Activated CD4-positive, CD25-positive, alpha-beta regulatory T cell treated with anti-CD3 and anti-CD28 coated beads, Interleukin-2, amount 50 U/mL, for 72 hours (primary cell): ENCODE data around the gene MPV17L2.

Experiments used
- DNase-seq: peaks from one replicate; pipeline ENCODE4 v3.0.0; 2021

The MPV17L2 gene

DNA sequence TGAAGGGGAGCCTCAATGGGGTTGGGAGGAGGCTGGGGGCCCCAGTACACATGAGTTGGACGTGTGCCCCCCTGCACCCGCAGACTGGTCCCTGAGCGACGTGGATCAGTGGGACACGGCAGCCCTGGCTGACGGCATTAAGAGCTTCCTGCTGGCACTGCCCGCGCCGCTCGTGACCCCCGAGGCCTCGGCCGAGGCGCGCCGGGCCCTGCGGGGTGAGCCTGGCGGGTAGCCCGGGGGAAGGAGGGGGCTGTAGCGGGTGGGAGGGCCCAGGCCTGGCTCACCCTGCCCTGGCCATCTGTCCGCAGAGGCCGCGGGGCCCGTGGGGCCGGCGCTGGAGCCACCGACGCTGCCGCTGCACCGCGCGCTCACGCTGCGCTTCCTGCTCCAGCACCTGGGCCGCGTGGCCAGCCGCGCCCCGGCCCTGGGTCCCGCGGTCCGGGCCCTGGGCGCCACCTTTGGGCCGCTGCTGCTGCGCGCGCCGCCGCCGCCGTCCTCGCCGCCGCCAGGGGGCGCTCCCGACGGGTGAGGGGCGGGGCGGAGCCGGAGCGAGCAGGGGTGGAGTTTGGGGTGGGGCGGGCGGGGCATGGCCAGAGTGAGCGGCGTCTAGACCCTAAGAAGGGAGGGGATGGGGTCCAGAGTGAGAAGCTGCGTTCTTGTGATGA is 31.9 kb upstream of the MPV17L2 start:
- DNase-seq: peak; percentile 90

DNA sequence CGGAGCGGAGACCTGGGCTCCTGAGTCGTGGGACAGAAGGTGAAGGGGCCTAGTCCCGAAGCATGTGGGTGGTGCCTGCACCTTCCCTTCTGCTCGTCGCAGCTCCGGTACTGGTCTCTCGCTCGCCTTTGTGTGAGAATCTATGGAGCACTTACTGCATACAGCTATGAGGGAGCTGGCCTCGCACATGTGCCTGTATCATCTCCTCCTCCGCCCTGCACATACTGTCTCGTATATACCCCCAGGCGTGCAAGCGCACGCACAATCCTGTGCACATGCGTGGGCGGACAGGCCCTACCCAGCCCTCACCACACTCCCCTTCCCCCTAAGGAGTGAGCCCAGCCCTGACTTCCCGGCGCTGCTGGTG is 31.4 kb upstream of the MPV17L2 start:
- no peak for DNase-seq

DNA sequence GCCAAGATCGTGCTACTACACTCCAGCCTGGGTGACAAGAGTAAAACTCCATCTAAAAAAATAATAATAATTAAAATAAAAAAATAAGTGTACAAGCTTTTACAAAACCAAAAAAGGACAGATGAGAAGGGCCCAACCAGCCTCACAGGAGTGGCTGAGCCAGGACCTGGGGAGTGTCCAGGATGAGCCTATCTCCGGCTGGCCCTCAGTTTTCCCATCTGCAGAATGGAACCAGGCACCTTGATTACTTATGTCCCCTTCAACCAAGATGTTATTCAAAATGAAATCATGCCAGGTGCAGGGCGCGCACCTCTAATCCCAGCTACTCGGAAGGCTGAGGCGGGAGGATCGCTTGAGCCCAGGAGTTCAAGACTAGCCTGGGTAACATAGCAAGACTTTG is 28.9 kb upstream of the MPV17L2 start:
- DNase-seq: no peak

DNA sequence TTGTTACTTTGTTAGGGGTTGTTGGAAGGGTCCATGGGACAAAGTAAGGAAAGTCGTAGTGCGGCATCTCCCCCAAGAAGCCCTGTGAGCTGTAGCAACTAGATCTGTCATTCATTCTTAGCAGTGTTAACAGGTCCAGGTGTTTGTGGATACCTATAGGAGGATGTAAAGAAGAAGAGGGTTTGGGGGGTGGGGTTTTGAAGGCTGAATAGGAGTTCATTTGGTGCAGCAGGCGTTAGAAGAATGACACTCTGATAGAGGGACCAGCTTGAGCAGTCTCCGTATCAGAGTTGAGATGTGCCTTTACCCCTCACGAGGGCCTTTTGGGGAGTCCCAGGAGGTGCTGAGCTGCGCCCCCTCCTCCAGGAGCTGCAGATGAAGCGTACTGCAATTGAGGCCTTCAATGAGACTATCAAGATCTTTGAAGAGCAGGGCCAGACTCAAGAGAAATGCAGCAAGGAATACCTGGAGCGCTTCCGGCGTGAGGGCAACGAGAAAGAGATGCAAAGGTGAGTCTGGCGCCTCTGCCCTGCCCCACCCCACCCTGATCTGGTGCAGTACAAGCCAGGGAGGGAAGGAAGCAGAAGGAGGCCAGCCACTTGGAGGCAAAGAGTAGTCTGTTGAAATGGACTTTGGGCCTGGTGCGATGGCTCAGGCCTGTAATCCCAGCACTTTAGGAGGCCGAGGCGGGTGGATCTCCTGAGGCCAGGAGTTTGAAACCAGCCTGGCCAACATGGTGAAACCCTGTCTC is 27.0 kb upstream of the MPV17L2 start:
- no peak for DNase-seq

DNA sequence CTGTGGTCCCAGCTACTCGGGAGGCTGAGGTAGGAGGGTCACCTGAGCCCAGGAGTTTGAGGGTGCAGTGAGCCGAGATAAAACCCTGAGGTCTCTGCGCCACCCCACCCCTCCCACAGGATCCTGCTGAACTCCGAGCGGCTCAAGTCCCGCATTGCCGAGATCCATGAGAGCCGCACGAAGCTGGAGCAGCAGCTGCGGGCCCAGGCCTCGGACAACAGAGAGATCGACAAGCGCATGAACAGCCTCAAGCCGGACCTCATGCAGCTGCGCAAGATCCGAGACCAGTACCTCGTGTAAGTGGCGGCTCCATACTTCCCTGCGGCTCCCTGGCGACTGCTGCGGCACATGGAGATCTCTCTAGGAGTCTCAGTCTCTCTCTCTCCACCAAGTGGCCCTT is 26.0 kb upstream of the MPV17L2 start:
- DNase-seq: no peak

DNA sequence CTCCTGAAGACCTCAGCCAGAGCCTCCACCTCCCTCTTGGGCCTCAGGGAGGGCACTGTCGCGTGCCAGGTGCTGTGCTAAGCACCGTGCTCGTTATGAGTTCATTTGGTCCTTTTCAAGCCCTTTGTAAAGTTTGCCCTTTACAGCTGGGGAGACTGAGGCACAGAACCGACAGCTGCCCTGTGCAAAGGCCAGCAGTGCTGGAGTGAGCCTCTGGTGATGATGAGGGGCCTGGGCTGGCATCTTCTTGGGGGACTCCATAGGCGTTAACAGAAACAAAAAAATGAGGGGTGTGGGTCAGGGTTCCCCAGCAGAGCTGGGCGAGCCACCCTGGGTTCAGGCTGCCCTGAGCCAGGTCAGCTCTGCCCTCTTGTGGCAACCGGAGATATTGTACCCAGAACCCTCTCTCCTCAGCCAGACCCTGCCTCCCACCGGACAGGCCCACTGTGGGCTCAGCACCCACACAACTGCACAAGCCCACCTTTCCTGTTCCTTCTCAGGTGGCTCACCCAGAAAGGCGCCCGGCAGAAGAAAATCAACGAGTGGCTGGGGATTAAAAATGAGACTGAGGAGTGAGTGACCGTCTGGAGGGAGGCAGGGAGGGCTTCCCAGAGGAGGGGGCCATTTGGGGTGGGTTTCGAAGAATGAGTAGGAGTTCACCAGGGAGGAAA is 24.9 kb upstream of the MPV17L2 start:
- DNase-seq: peak; percentile 62

DNA sequence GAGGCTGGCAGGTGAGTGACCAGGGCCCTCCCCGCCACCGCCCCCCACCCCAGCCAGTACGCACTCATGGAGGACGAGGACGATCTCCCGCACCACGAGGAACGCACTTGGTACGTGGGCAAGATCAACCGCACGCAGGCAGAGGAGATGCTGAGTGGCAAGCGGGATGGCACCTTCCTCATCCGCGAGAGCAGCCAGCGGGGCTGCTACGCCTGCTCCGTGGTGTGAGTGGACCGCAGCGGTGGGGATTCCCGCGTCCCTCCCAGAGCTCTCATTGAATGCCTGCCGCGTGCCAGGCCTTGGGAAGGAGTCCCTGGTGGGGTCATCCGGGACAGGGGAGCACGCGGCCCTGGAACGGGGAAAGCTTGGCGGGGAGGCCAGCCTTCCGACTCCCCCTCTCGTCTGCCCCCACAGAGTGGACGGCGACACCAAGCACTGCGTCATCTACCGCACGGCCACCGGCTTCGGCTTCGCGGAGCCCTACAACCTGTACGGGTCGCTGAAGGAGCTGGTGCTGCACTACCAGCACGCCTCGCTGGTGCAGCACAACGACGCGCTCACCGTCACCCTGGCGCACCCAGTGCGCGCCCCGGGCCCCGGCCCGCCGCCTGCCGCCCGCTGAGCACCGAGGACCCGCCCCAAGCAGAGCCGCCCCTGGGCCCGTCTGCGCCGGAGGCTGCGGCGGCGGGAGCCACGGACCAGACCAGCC is 24.2 kb upstream of the MPV17L2 start:
- no peak for DNase-seq

DNA sequence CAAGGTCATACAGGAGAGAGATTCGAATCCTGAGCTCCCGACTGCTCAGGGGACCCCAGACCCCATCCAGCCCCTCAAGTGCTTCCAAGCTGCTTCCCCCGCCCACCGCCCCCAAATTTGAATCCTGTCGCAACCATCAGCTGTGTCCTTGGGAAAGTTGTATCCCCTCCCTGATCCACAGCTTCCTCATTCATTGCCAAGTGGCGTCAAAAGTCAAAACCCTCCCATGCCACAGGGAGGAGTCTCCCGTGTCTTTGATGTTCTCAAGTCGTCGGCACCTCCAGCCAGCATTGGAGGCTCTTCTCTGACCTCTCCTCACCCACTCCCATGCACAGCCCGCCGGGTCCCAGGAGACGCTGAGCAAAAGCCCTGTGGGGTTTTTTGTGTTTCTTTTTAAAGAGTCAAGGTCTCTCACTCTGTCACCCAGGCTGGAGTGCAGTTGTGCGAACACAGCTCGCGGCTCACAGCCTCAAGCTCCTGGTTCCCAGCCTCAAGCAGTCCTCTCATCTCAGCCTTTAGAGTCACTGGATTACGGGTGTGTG is 22.2 kb upstream of the MPV17L2 start:
- DNase-seq: no peak

DNA sequence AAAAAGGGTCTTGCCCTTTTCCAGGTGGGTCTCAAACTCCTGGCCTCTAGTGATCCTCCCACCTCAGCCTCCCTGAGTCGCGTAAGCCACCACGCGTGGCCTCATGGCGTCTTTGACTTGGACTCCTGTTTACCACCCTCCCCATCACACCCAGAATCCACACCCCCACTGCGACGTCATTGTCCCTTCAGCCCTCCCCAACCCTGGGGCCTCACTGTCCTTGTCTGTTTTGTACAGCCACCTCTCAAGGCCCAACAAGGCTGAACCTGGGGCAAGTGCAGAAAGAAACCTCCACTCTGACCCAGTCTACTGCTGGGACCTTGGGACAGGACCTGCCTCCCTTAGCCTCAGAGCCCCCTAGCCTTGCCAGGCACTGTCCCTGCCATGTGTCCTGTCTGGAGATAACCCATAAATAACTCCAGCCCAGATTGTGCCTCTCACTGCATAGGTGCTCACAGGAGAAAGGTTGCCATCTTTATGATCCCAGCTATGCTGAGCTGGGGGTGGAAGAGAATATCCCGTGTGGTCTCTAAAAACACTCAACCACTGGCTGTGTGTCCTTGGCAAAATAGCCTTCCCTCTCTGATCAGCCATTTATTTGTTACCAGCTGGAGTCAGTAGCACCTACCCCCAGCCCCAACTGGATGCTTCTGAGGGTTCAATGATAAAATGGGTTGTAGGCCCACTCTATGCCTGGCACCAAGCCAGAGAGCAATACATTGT is 21.3 kb upstream of the MPV17L2 start:
- DNase-seq: no peak

DNA sequence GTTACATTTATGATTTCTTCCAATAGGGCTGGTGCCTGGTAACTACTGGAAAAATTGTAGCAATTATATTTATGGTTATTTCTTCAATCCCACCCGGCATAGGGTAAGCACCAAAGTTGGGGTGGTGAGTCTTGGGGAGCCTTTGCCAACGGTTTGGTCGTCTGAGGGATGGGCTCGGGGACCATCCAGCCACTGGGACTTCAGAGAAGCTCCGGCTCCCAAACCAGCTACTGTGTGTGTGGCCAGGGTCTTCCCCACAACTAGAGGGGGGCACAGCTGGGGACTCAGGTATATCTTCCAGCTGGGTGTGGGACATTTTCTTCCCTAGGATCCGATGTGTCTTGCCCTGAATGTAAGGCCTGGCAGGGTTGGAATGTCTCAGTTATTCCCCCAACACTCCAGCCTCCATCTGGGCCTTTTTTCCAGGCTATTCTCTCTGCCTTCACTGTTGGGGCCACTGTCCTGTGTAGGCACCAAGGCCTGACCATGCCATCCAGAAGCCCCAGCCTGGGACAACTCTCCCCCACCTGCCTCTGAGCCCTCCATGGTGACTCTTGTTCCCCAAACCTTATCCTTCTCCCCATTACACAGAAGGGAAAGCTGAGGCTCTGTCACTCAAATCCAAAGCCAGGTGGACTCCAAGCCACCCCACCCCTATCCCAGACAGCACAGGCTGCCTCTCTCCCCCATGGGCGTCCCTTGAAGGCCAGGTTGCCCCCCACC is 20.5 kb upstream of the MPV17L2 start:
- DNase-seq: no peak

DNA sequence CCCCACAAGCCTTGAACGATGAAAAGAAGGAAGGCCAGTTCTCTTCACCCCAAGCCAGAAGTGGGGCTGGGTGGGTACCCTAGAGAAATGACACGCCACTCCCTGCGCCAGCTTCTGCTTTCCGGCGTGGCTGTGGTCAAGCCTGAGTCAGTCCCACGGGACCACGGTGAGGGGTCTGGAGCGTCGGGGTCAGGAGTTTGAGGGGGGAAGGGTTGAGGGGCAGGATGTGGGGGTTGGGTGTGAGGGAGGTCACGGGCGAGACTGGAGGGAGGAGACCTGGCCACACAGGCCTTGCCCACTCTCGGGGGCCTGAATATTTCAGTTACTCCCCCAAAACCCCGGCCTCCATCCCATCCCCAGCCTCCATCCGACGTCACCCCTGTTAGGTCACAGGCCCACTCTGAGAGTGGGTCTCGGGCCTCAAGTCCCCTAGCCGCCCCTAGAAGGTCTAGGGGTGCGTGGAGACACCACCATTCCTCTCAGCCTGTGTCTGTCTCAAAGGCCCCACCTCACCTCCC is 19.9 kb upstream of the MPV17L2 start:
- DNase-seq: no peak

DNA sequence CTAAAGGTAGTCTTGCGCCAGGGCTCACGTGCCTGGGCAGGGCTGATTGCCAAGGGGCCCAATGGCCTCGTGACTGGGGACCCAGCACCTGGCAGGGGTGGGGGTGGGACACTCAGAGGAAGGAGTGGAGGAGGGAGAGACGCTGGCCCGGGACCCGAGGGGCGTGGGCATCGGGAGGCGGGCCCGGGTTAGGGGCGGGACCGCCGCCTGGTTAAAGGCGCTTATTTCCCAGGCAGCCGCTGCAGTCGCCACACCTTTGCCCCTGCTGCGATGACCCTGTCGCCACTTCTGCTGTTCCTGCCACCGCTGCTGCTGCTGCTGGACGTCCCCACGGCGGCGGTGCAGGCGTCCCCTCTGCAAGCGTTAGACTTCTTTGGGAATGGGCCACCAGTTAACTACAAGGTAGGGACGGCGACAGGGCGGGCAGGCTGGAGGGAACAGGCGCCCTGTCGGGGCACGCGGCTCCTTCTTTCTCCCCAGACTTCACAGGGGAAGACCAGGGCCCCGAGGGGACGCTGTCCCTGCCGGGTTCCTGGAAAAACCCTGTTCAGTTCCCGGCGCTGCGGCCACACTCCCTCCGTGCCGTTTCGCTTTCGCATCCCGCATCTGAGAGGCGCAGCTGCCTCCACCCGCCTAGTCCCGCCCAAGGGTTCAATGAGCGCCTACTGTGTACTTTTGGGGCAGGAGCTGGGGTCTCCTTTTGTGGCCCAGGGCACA is 19.3 kb upstream of the MPV17L2 start, which contains the start of gene IFI30:
Gene IFI30 (plus strand): TSS at position 242 of the 717 bp plus-strand sequence. CDS start 29 bp downstream, at position 271.
- DNase-seq: peak; percentile 73

DNA sequence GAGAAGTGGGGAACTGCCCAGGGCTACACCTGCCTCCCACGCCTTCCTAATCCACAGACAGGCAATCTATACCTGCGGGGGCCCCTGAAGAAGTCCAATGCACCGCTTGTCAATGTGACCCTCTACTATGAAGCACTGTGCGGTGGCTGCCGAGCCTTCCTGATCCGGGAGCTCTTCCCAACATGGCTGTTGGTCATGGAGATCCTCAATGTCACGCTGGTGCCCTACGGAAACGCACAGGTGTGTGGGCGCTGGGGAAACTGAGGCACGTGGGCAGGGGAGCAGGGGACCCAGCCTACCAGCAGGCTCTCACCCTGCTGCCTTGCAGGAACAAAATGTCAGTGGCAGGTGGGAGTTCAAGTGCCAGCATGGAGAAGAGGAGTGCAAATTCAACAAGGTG is 18.0 kb upstream of the MPV17L2 start:
- no peak for DNase-seq

DNA sequence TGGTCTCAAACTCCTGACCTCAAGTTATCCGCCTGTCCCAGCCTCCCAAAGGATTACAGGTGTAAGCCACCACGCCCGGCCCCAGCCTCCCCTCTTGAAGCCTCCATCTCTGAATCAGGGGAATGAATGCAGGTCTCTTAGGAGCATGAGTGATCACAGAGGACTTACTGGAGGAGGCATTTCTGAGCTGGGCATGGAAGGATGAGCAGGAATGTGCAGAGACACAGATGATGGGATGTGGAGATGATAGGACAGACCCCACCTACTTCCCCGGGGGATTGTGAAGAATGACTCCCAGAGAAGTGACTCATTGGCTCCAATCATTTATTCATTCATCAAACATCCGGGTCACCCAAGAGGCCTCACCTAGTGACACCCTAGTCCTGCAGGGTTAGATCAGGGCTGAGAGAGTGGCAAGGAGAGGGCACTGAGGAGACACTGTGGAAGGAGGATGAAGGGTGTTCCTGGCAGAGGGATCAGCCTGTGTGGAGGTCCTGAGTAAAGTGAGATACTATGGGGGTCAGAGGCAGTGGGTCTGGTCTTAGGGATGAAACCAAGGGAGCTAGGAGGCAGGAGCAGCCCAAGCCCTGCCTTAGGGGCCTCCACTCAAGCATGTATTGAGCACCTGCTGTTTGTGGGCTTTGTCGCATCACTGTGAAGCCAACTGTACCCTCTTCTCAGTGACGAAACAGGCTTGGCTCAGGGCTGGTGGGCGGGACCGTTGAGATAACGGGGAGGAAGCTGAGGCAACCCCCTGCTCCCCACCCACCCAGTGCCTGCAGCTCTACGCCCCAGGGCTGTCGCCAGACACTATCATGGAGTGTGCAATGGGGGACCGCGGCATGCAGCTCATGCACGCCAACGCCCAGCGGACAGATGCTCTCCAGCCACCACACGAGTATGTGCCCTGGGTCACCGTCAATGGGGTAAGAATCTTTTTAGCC is 16.4 kb upstream of the MPV17L2 start:
- no peak for DNase-seq

DNA sequence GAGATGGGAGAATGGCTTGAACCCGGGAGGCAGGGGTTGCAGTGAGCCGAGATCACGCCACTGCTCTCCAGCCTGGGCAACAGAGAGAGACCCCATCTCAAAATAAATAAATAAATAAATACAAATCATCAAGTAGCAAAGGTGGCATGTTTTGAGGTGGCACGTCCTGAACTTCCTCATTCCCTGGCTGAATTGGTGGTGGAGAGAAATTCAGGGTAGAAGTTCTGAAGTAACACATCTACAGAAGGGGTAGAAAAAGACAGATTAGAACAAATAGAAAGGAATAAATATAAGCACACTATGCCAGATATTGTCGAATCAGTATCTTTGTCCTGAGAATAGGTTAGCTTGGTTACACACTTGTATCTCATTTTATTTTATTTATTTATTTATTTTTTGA is 13.1 kb upstream of the MPV17L2 start:
- DNase-seq: no peak

DNA sequence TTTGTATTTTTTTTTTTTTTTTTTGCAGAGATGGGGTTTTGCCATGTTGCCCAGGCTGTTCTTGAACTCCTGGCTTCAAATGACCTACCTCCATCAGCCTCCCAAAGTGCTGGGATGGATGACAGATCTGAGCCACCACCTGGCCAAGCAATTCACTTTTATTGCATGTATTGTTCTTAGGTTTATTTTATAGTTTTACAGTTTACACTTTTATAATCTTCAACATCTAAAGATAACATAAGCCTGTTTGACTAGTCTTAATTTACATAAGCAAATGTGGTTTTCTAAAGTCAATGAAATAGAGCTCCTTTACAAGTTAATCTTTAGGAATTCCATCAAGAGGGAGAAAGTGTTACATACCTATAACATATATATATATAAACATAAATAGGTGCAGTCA is 9.5 kb upstream of the MPV17L2 start:
- no peak for DNase-seq

DNA sequence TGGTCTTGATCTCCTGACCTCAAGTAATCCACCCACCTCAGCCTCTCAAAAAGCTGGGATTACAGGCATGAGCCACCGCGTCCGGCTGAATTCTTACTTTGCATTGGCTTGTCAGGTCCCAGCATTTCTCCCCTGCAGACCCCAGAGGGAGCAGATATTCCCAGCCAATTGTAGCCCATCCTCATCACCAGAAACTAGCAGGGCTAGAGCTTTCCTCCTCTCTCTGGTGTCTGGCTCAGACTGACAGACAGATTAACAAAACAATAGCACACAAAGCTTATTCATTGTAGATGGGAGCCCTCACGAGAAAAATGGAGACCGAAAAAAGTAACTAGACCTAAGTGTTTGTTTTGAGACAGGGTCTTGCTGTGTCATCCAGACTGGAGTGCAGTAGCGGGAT is 7.5 kb upstream of the MPV17L2 start:
- no peak for DNase-seq

DNA sequence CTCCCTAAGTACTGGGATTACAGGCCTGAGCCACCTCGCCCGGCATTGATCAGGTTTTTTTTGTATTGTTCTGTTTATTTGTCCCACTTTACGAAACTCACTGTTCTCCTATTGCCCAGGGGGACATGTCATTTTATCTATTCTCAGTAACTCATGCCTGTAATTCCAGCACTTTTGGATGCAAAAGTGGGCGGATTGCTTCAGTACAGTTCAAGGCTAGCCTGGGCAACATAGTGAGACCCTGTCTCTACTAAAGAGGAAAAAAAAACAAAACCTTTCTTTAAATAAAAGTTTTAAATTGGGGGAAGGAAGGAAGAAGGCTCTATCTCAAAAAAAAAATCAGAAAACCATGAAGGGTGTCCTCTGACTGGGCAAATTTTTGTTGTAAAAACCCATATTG is 2.7 kb upstream of the MPV17L2 start:
- no peak for DNase-seq

DNA sequence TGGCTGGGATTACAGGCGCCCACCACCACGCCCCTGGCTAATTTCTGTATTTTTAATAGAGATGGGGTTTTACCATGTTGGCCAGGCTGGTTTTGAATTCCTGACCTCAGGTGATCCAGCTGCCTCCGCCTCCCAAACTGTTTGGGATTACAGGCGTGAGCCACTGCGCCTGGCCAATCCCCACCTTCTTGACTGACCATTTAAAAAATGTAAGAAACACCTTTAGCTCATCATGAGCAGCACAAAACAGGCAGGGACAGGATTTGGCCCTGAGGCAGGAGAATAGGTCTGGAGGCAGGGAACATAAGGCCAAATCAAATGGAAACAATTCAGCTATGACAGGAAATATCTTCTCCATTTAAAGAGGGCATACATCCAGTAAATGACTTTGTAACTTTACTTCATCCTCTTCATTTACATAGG is 1.4 kb upstream of the MPV17L2 start:
- DNase-seq: no peak
